Neuron (in vitro differentiated cells): Measurements from ENCODE around the gene MROH7.

Experiments used
- H2AFZ ChIP-seq: one replicate; pipeline ENCODE4 v1.6.1; 2013; ENCODE audit warnings: low read depth, mild to moderate bottlenecking, inconsistent platforms, low read length, moderate library complexity
- H3K27me3 ChIP-seq: one replicate; pipeline ENCODE4 v1.6.1; 2013; ENCODE audit warnings: low read length; ENCODE audit not compliant: insufficient read depth
- H3K36me3 ChIP-seq: one replicate; pipeline ENCODE4 v1.6.1; 2013; ENCODE audit warnings: low read length; ENCODE audit not compliant: insufficient read depth
- H3K4me1 ChIP-seq: one replicate; pipeline ENCODE4 v1.6.1; 2013; ENCODE audit warnings: low read length; ENCODE audit not compliant: insufficient read depth
- H3K4me3 ChIP-seq: 2 replicates; pipeline ENCODE4 v1.5.1; 2013; ENCODE audit warnings: mild to moderate bottlenecking, low read length, moderate library complexity
- H3K9me3 ChIP-seq: one replicate; pipeline ENCODE4 v1.6.1; 2013; ENCODE audit warnings: low read length

The MROH7 gene

DNA sequence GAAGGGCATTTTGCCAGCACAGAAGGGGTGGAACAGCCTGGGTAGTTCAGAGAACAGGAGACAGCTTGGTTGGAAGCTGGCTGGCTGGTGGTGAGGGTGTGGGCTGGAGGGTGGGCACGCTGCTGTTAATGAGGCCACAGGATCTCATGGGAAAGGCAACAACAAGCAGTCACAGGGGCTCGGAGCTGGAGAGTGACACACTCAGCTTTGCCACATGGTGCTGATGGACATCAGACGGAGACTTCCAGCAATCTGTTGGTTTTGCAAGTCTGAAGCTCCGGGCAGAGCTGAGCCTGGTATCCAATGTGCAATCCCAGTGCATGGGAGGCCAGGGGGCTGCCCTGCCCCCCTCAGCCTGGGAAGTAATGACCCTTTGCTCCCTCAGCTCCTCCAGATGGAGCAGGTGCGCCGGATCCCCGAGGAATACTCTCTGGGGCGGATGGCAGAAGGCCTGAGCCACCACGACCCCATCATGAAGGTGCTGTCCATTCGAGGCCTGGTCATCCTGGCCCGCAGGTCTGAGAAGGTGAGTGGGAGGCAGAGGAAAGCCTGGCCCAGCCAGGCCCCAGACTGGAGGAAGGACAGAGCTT is 58.4 kb downstream of the MROH7 start:
- Histone ChIP-seq H3K27me3 (peaks cover 16% of the 10 kb centered on the region), H3K4me3 (no peak overlapping the region), H3K4me1 (no peaks in the 10 kb centered on the region), H3K9me3 (no peaks in the 10 kb centered on the region), H3K36me3 (no peaks in the 10 kb centered on the region), H2AFZ (no peak overlapping the region)

DNA sequence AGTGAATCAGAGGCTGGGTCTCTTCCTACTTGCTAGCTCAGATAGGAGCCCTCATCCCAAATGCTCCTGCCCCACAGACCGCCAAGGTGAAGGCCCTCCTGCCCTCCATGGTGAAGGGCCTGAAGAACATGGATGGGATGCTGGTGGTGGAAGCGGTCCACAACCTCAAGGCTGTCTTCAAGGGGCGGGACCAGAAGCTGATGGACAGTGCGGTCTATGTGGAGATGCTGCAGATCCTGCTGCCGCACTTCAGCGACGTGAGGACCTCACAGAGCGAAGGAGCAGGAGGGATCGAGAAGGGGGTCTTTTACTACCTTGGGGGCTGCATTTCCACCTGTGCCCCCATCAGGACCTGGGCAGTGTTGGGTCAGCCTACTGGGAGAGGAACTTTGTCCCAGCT is 59.5 kb downstream of the MROH7 start:
- no peak overlapping the region for H3K4me3 ChIP-seq
- H3K27me3 ChIP-seq = peaks cover 22% of the 10 kb centered on the region
- H3K4me1 ChIP-seq = no peaks in the 10 kb centered on the region
- H3K36me3 ChIP-seq = no peaks in the 10 kb centered on the region
- H3K9me3 ChIP-seq = no peaks in the 10 kb centered on the region
- no peak overlapping the region for H2AFZ ChIP-seq

GRCh38 chr1:54701996-54702395 is 60.4 kb downstream of the MROH7 start:
- Histone ChIP-seq H3K4me3 (no peak overlapping the region), H2AFZ (no peak overlapping the region), H3K36me3 (no peaks in the 10 kb centered on the region), H3K27me3 (peaks cover 29% of the 10 kb centered on the region), H3K9me3 (no peaks in the 10 kb centered on the region), H3K4me1 (no peaks in the 10 kb centered on the region)

- H3K27me3 ChIP-seq = peaks cover 35% of the 10 kb centered on the region
- H3K9me3 ChIP-seq = no peaks in the 10 kb centered on the region
- no peak overlapping the region for H3K4me3 ChIP-seq
- H3K4me1 ChIP-seq = no peaks in the 10 kb centered on the region
- no peaks in the 10 kb centered on the region for H3K36me3 ChIP-seq
- H2AFZ ChIP-seq = no peak overlapping the region
Measured at GRCh38 chr1:54703471-54703870, 61.9 kb downstream of the MROH7 start.

DNA sequence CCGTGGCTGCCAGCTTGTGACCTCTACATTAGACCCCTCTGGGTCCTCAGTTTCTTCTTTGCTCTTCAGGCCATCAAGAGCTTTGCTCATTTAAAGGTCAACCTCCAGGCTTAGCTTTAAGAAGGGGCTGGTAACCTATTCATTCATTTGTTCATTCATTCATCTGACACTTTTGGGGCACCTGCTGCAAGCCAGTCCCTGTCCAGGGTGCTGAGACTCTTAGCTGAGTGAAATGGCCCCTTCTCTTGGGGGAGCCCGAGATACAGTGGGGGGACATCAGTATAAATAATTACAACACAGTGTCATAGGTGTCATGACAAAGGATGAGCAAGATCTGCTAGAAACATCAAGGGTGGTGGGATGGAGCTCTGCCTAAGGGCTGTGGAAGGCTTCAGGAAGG is 63.6 kb downstream of the MROH7 start:
- no peak overlapping the region for H2AFZ ChIP-seq
- no peaks in the 10 kb centered on the region for H3K9me3 ChIP-seq
- no peak overlapping the region for H3K4me3 ChIP-seq
- H3K27me3 ChIP-seq = peaks cover 35% of the 10 kb centered on the region
- H3K4me1 ChIP-seq = no peaks in the 10 kb centered on the region
- H3K36me3 ChIP-seq = no peaks in the 10 kb centered on the region

DNA sequence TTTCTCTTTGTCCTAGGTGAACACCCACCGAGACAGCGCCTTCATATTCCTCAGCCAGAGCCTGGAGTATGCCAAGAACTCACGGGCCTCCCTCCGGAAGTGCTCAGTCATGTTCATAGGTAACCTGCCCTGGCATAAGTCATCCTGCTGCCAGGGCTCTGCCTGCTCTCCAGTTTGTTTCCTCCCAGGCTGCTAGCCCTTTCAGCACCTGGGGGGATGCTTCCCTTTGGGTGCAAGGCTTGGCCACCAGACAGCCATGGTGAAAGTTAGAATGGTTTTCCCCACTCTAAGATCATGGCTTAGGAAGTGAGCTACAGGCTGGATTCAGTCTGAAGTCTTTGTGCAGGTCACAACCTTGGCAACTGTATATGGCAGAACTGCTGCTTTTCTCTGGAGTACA is 64.8 kb downstream of the MROH7 start:
- Histone ChIP-seq H3K36me3 (no peaks in the 10 kb centered on the region), H3K4me3 (no peak overlapping the region), H3K9me3 (no peaks in the 10 kb centered on the region), H2AFZ (no peak overlapping the region), H3K27me3 (peaks cover 34% of the 10 kb centered on the region), H3K4me1 (no peaks in the 10 kb centered on the region)

DNA sequence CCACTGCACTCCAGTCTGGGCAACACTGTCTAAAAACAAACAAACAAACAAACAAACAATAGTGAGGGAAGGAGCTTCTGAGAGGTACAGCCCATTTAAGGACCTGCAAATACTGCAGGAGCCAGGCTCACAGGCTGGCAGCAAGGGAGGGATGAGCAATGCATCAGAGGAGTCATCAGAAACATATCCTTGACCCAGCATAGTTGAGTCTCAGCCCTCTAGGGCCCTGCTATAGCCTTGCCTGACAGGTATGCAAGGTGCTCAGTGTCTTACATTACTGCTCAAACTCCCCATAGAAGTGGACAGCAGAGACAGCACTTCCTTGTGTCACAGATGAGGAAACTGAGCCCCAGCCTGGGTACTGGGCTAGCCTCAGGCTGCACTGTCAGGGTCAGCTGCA is 66.8 kb downstream of the MROH7 start:
- H2AFZ ChIP-seq = no peak overlapping the region
- H3K27me3 ChIP-seq = peaks cover 32% of the 10 kb centered on the region
- H3K4me1 ChIP-seq = no peaks in the 10 kb centered on the region

GRCh38 chr1:54709547-54710292 is 68.1 kb downstream of the MROH7 start:
- H3K36me3 ChIP-seq = no peaks in the 10 kb centered on the region
- H2AFZ ChIP-seq = no peak overlapping the region
- no peak overlapping the region for H3K4me3 ChIP-seq
- no peaks in the 10 kb centered on the region for H3K4me1 ChIP-seq
- H3K27me3 ChIP-seq = peaks cover 31% of the 10 kb centered on the region
- no peaks in the 10 kb centered on the region for H3K9me3 ChIP-seq

More for the DNA sequence above, 66.8 kb downstream of the MROH7 start:
- no peaks in the 10 kb centered on the region for H3K36me3 ChIP-seq
- H3K9me3 ChIP-seq = no peaks in the 10 kb centered on the region
- H3K4me3 ChIP-seq = no peak overlapping the region

DNA sequence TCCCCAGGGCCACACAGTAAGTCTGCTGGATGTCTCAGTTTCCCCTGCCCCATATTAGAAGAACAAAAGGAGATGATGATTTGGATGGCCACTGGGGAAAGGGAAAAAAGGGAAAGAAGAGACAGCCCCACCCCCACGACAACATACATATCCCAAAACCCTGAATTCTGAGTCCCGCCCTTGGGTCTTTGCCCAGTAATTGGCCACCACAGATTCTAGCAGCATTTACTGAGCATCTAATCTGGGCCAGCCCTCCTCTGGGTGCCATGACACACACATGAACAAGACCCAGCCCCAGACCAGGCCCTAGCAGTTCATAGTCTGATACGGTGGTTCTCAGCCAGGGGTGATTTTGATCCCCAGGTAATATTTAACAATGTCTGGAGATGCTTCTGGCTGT is 68.8 kb downstream of the MROH7 start:
- Histone ChIP-seq H3K27me3 (peaks cover 31% of the 10 kb centered on the region), H3K36me3 (no peaks in the 10 kb centered on the region), H3K9me3 (no peaks in the 10 kb centered on the region), H3K4me1 (peaks cover 4% of the 10 kb centered on the region), H2AFZ (no peak overlapping the region), H3K4me3 (no peak overlapping the region)

- H3K36me3 ChIP-seq = no peaks in the 10 kb centered on the region
- peaks cover 5% of the 10 kb centered on the region for H3K4me1 ChIP-seq
- H3K4me3 ChIP-seq = no peak overlapping the region
- no peak overlapping the region for H2AFZ ChIP-seq
- H3K27me3 ChIP-seq = peaks cover 27% of the 10 kb centered on the region
- no peaks in the 10 kb centered on the region for H3K9me3 ChIP-seq
Measured at GRCh38 chr1:54710841-54711240, 69.3 kb downstream of the MROH7 start.

DNA sequence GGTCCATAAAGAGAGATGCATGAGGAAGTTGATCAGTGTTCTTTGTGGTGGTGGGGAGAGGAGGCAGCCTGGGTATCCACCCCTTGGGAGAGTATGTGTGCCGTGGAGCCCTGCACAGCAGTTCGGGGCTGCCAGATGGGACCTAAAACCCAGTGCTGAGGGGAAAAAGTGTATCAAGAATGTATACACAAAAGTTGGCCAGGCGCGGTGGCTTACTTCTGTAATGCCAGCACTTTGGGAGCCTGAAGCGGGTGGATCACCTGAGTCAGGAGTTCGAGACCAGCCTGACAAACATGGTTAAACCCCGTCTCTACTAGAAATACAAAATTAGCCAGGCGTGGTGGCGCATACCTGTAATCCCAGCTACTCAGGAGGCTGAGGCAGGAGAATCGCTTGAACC is 70.0 kb downstream of the MROH7 start:
- H3K27me3 ChIP-seq = peaks cover 21% of the 10 kb centered on the region
- H2AFZ ChIP-seq = no peak overlapping the region

GRCh38 chr1:54714881-54715492 is 73.4 kb downstream of the MROH7 start:
- peak overlapping the region; percentile 97 for H2AFZ ChIP-seq
- peak overlapping the region; percentile 90 for H3K4me3 ChIP-seq
- no peaks in the 10 kb centered on the region for H3K9me3 ChIP-seq

More for the DNA sequence above, 70.0 kb downstream of the MROH7 start:
- Histone ChIP-seq H3K9me3 (no peaks in the 10 kb centered on the region), H3K36me3 (no peaks in the 10 kb centered on the region), H3K4me3 (no peak overlapping the region), H3K4me1 (peaks cover 10% of the 10 kb centered on the region)

DNA sequence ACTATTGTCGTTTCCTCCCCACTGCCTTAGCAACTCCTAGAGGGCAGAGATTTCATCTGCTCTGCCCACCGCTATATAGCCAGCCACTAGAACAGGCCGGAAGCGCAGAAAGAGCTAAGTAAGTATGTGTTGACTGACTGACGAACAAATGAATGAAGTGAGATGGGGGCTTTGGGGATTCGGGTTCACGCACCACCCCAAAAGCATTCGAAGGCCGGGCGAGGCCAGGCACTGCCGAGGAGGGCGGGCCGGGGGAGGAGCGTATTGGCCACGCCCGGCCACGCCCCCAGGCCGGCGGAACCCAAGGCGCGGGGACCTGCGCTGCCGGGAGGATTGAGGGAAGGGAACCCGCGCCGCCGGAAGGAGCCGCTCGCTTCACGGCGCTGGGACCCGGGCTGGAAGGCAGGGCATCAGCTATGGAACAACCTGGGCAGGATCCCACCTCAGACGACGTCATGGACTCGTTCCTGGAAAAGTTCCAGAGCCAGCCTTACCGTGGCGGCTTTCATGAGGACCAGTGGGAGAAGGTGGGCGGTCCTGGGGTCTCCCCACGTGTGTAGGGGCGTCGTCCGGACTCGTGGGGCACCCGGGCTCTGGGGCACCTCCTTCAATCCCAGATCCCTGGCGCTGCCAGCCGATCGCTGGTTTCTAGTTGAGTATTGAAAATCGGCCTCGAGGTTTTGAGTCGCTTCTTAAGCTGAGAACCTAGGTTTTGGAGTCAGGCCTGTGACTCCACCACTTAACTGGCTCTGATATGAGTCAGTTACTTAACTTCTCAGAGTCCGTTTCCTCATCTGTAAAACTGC is 74.1 kb downstream of the MROH7 start, which contains the start of gene TTC4:
TSS of gene TTC4 (plus strand) at position 369 of the 806 bp plus-strand sequence. CDS start at position 417, 48 bp downstream.
- Histone ChIP-seq H3K27me3 (peaks cover 12% of the 10 kb centered on the region), H3K36me3 (peaks cover 30% of the 10 kb centered on the region), H3K4me1 (peaks cover 14% of the 10 kb centered on the region), H3K9me3 (no peaks in the 10 kb centered on the region), H3K4me3 (peak within 1 kb of the TSS; percentile 90), H2AFZ (peak within 1 kb of the TSS; percentile 97)

More at GRCh38 chr1:54714881-54715492, 73.4 kb downstream of the MROH7 start:
- peaks cover 24% of the 10 kb centered on the region for H3K36me3 ChIP-seq
- peaks cover 12% of the 10 kb centered on the region for H3K27me3 ChIP-seq
- peaks cover 14% of the 10 kb centered on the region for H3K4me1 ChIP-seq
